Fibroblast of villous mesenchyme (primary cell): ENCODE data around the gene MLXIP. TPM values are rescaled to one million over a fixed set of nuclear protein-coding genes. Genes with fewer than 3 reads are reported as not detected.
A peak's percentile ranks its signal among the peaks of the same experiment; 100 is the strongest.

ENCODE experiments used
- DNase-seq: peaks from one replicate; pipeline ENCODE4 v3.0.0-alpha.2; 2010; ENCODE audit warnings: low read depth
- H3K4me3 ChIP-seq: 2 replicates; pipeline ENCODE4 v1.5.1; 2011; ENCODE audit warnings: low read depth, mild to moderate bottlenecking, low read length
- total RNA-seq: library from RNA; depleted of rRNA; stranded (reverse); fragments of >200 nt; gene quantifications from 2 replicates; pipeline ENCODE4 v1.2.3, GENCODE V29; 2012
- TF ChIP-seq, protein P1 (sequence below): IDR thresholded peaks from 2 replicates; pipeline ENCODE4 v1.5.1; 2012; ENCODE audit warnings: low read depth, mild to moderate bottlenecking, low read length; ENCODE audit not compliant: insufficient read depth

The MLXIP gene, protein sequence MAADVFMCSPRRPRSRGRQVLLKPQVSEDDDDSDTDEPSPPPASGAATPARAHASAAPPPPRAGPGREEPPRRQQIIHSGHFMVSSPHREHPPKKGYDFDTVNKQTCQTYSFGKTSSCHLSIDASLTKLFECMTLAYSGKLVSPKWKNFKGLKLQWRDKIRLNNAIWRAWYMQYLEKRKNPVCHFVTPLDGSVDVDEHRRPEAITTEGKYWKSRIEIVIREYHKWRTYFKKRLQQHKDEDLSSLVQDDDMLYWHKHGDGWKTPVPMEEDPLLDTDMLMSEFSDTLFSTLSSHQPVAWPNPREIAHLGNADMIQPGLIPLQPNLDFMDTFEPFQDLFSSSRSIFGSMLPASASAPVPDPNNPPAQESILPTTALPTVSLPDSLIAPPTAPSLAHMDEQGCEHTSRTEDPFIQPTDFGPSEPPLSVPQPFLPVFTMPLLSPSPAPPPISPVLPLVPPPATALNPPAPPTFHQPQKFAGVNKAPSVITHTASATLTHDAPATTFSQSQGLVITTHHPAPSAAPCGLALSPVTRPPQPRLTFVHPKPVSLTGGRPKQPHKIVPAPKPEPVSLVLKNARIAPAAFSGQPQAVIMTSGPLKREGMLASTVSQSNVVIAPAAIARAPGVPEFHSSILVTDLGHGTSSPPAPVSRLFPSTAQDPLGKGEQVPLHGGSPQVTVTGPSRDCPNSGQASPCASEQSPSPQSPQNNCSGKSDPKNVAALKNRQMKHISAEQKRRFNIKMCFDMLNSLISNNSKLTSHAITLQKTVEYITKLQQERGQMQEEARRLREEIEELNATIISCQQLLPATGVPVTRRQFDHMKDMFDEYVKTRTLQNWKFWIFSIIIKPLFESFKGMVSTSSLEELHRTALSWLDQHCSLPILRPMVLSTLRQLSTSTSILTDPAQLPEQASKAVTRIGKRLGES
- 16.4 and 18.4 TPM in 2 replicates for total RNA-seq

DNA sequence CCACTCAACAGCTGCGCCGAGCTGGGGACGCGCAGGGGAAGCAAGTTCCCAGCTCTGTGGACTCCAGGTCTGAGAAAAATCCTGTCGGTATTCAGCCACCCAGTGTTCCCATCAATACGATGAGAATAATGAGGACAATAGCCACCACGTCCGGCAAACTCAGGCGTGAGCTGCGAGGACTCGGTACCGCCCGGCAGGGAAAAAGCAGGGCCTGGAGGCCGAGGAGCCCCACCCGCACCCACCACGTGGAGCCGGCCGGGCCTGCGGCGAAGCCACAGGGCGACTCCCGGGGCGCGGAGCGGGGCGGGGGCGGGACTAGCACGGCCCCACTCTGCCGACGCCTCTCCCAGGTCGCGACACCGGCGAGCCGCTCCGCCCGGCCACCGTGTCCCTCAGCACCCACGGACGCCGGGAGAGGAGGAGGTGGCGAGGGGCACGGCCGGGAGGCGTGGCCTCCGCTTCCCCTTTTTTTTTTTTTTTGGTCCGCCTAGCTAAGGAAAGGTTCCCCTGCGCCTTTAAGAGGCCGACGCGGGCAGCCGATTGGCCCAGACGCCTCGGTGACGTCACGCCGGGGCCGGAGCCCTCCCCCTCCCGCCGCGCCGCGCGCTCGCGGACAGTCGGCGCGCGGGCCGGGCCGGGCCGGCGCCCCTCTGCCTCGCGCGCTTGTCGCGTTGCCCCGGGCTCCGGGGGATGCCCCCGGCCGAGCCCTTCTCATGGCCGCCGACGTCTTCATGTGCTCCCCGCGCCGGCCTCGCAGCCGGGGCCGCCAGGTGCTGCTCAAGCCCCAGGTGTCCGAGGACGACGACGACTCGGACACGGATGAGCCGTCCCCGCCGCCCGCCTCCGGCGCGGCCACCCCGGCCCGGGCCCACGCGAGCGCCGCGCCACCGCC lies at the start of gene MLXIP:
MLXIP (plus strand) TSS at position 616 of the 892 bp plus-strand sequence; CDS start at position 714, 98 bp downstream.
- DNase-seq, result peak; percentile 96
- H3K4me3 ChIP-seq, result peak within 1 kb of the TSS; percentile 87
- TF ChIP-seq, protein P1, sequence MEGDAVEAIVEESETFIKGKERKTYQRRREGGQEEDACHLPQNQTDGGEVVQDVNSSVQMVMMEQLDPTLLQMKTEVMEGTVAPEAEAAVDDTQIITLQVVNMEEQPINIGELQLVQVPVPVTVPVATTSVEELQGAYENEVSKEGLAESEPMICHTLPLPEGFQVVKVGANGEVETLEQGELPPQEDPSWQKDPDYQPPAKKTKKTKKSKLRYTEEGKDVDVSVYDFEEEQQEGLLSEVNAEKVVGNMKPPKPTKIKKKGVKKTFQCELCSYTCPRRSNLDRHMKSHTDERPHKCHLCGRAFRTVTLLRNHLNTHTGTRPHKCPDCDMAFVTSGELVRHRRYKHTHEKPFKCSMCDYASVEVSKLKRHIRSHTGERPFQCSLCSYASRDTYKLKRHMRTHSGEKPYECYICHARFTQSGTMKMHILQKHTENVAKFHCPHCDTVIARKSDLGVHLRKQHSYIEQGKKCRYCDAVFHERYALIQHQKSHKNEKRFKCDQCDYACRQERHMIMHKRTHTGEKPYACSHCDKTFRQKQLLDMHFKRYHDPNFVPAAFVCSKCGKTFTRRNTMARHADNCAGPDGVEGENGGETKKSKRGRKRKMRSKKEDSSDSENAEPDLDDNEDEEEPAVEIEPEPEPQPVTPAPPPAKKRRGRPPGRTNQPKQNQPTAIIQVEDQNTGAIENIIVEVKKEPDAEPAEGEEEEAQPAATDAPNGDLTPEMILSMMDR, result no peak

DNA sequence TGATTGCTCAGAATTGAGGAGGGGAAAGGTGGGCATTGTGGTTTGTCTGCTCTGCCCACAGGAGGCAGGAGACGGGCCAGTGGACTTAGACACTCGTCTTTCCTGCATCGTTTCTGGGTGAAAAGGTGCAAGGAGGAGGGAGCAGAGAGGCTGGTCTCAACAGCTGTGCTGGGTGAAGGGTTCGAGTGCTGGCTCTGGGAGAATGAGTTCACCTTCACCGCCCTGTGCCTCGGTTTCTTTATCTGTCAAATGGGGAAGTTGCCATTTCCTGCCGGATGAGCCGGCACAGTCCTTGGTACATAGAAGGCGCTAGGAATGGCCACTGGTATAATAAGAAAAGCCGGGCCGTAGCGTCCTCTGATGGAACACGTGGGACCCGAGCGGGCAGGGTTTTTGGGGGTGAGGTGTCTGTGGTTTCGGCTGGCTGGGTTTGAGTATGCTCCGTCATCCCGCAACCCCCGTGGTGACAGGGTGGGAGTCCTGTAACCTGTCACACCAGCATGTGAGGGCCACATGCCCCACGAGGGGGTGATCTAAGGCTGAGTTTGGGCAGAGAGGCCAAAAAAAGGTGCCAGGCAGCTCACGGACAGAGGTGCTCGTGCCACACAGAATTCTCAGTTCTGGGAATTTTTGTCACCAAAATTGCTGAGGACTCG lies 49.5 kb upstream of the MLXIP start:
- no peak for DNase-seq
- TF ChIP-seq, protein P1, result no peak
- H3K4me3 ChIP-seq, result no peak overlapping the region

DNA sequence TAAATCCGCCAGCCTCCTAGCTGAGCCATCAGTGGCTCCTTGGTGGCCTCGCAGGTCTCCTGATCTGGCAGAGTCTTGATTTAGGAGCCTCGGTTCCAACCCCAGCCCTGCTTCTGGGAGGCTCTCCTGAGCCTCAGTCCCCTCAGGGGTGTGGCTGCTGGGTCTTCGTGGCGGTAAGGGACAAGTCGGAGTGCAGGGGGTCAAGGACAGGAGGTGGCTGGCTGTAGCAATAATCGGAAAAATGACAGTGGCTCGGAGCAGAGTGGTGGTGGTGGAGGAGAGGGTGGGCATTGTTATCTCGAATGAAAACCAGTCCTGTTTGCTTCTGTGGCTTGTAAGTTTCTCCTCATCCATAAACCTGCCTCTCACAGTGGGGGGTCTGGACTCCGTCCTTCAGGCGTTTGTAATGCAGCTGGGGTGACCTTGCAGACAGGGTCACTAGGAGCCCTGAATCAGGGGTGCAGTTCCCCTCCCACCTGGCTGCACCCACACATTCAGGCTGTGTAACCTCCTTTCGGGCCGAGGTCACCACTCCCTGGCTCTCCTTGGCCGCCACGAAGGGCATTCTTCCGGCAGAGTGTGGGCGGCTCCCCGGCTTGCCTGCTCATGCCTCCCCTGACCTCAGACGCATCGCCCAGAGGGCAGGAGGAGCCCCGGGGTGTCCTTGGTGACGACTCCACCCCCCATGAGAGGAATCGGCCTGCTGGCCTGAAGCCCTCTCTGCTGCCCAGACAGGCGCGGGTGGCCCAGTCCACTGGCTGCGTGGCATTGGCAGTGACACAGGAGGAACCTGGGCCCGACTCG lies 48.7 kb upstream of the MLXIP start:
- TF ChIP-seq, protein P1, result no peak
- DNase-seq, result no peak
- no peak overlapping the region for H3K4me3 ChIP-seq

DNA sequence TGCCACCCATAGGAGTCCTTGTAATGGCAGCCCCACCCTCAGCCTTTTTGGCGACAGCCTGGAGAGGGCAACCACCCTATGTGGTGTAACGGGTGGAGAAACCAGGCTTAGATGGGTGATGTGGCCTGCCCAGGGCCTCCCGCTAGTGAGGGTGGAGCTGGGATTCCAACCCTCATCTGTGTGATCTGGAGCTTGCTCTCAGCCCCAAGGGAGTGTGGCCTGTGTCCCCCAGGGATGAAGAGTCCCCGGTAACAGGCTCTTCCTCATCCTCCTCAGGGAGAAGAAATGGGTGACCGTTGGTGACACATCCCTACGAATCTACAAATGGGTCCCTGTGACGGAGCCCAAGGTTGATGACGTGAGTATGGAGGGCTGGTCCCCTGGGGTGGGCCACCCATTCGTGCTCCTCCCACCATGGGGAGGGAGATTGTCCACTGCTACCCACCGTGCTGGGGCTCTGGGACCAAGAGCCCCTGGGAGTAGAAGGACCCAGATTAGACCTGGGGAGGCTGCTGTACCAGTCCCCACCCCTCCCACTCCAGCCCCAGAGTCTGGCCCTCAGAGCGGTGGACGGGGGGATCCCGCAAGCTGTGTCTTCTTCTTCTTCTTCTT lies 48.0 kb upstream of the MLXIP start:
- DNase-seq, result no peak
- TF ChIP-seq, protein P1, result no peak

DNA sequence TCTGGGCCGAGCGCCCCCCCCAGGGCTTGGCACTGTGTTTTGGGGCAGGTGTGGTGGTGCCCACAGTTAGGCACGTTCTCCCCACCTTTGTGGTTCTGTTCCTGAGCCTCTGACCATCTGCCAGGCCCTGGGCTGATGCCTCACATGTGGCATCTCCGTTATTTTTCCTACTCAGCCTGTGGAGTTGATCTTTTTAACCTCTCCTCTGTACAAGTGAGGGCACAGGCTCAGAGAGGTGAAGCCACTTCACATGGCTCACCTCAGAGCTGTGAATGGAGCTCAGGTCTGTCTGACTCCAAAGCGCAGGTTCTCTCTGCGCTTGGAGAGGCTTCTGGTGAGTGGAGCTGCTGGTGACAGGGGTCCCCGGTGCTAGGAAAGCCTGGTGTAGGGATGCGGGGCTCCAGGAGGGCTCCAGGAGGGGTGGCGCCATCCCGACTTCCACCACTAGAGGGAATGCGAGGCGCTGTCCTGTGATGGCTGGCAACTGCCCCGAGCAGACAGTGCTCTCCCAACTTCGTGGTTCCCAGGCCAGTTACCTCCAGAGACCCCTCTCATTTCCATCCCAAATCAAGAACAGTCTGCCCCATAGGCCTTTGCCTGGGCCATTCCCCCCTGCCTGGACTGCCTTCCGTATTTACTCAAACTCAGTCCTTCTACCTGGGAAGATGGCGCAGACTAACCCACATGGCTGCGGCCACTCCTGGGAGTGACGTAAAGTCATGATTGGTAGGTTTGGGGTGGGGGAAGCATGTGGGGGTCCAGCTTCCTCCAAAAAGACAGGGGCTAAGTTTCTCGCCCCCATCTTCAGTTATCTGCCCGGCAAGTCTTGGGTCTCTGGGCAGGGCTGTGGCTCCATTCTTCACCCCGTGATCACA lies 47.0 kb upstream of the MLXIP start:
- no peak for DNase-seq
- H3K4me3 ChIP-seq, result no peak overlapping the region
- TF ChIP-seq, protein P1, result peak; percentile 83

More for the DNA sequence above, 48.0 kb upstream of the MLXIP start:
- H3K4me3 ChIP-seq, result no peak overlapping the region
